Amygdala (tissue), 56 donors: ENCODE results near the gene MEF2D.

ENCODE experiments used
- DNase-seq, 56 donors: peaks; one replicate each; lab custom pipeline; 2025; lab: John Stamatoyannopoulos, UW

The MEF2D gene

GRCh38 chr1:156502894-156503697 lies 2.5 kb upstream of the MEF2D start:
- peak in 37 of 56 donors; percentile 24 to 76 (median 55) for DNase-seq

- DNase-seq: no peak
Measured at GRCh38 chr1:156502391-156502893, 1.9 kb upstream of the MEF2D start.

GRCh38 chr1:156500793-156501506 lies 375 bp upstream of the MEF2D start:
- DNase-seq: peak in 55 of 56 donors; percentile 70 to 98 (median 93)

- DNase-seq: peak in 44 of 56 donors; percentile 33 to 80 (median 66)
Measured at GRCh38 chr1:156499842-156500542, 583 bp downstream of the MEF2D start.

- DNase-seq: peak in 2 of 56 donors; percentile 32 to 50
Measured at GRCh38 chr1:156499194-156499841, 1.3 kb downstream of the MEF2D start.

GRCh38 chr1:156498432-156499193 lies 2.0 kb downstream of the MEF2D start:
- DNase-seq: peak in 11 of 56 donors; percentile 26 to 51 (median 37)

GRCh38 chr1:156497743-156498431 lies 2.7 kb downstream of the MEF2D start:
- DNase-seq: peak in 15 of 56 donors; percentile 21 to 43 (median 35)

- DNase-seq: no peak
Measured at GRCh38 chr1:156497078-156497742, 3.4 kb downstream of the MEF2D start.

GRCh38 chr1:156496211-156496761 lies 4.3 kb downstream of the MEF2D start:
- peak in 7 of 56 donors; percentile 25 to 69 (median 42) for DNase-seq

GRCh38 chr1:156495401-156496140 lies 5.0 kb downstream of the MEF2D start:
- DNase-seq: peak in 2 of 56 donors; percentile 13 to 47

GRCh38 chr1:156494309-156494895 lies 6.2 kb downstream of the MEF2D start:
- DNase-seq: no peak

GRCh38 chr1:156493742-156494141 lies 6.8 kb downstream of the MEF2D start:
- DNase-seq: no peak

- peak in 9 of 56 donors; percentile 23 to 61 (median 31) for DNase-seq
Measured at GRCh38 chr1:156493154-156493631, 7.4 kb downstream of the MEF2D start.

GRCh38 chr1:156492591-156493080 lies 7.9 kb downstream of the MEF2D start:
- DNase-seq: peak in 27 of 56 donors; percentile 13 to 72 (median 37)

- no peak for DNase-seq
Measured at GRCh38 chr1:156492013-156492590, 8.5 kb downstream of the MEF2D start.
